ENCODE data around the gene LDLRAD3.
A peak's percentile ranks its signal among the peaks of the same experiment; 100 is the strongest.
"Not testable (repeated sequence)": the region's sequence is repeated elsewhere in the genome, so short reads cannot be mapped to it uniquely, and the experiment has no call there.

The LDLRAD3 gene

DNA sequence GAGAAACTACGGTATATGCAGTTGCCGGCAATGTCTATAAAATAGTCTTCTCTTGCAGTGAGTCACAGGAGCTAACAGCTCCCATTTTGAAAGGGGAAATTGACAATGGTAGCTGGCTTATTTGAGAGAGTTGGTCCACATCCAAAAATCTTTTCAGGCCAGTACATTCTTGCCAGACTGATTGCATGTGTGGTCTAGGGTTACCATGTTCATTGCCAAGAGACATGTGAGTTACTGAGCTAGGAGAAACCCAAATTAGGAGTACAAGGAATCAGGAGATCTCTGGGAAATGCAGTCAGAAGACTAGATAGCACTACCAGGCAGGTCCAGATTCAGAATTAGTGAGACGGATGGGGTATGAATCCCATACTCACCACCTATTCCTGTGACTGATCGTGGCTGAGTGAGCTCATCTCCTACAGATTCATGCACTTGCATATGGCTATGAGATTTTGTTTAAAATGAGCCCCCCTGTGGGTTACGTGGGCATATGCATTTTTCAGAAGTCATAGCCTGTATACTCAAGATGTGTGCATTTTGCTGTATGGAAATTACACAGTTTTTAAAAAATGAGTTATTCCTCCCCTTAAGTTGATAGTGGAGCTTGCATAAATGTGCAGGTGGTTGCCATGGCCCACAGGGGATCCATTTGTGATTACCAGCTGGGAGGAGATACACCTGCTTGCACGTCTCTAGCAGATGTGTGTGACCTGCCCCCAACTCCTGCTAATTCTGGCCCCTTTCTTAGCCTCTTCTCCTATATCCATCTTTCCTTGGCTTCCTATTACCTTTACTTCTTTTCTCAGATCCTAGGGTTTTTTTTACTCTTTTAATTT, 242.7 kb downstream of the LDLRAD3 start:
- no peak for DNase-seq

DNA sequence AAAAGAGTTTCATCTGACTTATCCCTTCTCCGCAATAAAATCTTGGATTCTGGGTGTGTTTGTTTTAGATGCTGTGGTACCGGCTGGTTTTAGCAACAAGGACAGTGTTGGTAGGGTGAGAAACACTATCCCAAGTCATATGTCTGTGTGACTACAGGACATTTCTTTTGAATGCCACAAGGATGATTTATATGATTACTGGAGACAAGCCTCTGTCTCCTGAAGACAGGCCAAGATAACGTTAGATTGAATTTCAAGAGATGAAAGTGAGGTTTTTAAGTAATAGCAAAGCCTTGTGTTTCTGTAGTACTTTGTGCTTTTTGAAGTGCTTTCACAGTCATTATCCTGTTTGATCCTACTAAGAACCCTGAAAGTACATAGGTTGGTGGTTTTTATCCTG, 243.8 kb downstream of the LDLRAD3 start:
- no peak for DNase-seq

GRCh38 chr11:36189735-36190134, 245.9 kb downstream of the LDLRAD3 start:
- not testable (repeated sequence) for DNase-seq

GRCh38 chr11:36191941-36192340, 248.1 kb downstream of the LDLRAD3 start:
- no peak for DNase-seq

DNA sequence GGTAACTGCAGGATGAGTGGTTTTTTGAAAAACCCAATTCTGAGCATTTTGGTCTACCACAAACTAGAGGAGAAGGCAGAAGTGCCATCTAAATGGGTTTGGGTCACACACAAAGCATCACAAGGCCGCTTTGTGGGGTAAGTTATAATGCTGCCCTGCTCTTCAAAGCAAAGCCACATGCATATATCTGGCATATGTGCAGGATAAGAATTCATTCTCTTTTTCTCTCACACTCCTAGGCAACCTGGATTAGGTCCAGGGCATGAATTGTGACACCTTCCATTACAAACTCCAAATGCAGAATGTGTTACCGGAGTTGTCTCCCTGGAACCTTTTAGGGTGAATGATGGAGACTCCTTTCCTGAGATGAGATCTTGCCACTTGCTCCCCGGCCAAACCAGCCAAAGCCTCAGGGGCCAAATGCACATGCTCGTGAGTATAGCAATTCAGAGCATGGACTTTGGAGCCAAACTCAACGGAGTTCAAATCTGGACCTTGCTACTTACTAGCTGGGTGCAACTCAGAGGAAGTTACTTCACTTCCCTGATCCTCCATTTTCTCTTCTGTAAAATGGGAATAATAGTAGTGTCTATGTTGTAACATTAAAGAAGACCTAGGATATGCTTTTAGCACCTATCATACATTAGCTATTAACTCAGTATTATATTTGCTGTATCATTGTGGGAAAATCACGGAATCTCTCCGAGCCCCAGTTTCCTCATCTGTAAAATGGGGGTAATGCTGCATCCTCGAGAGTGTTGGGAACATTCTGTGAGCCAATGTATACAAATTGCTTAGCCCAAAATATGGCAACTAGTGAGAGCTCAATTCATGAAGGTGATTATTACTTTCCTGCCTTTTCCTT, 248.8 kb downstream of the LDLRAD3 start:
- no peak for DNase-seq

DNA sequence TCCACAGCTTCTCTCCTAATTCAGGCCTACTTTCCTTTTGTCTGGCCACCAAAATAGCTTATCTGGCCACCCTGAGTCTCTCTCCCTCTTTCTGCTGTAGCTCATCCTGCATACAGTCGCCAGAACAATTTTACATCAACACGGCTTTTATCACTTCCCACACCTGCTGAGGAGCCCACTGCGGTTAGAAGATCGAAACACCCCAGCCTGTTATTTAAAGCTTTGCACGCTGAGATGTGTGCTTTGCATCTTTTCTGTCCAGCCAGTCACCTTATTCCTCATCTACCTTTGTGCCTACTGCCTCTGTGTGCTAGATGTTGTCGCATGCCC, 249.4 kb downstream of the LDLRAD3 start:
- no peak for DNase-seq

DNA sequence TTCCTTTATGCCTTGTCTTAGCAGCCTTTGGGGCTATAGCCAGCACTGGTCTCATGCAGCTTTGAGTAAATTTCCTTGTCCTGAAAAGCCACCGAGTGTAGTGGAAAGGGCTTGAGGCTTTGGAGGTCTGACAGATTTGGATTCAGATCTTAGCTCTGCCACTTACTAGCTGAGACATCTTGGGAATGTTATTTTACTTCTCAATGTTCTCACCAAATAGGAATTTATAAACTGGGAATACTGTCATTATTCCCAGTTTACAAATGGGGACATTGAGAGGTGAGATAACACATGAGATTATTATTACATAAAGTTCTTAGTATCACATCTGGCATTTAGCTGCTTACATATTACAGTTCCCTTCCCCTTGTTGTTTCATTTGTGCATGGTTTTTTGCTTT, 249.9 kb downstream of the LDLRAD3 start:
- DNase-seq = no peak

DNA sequence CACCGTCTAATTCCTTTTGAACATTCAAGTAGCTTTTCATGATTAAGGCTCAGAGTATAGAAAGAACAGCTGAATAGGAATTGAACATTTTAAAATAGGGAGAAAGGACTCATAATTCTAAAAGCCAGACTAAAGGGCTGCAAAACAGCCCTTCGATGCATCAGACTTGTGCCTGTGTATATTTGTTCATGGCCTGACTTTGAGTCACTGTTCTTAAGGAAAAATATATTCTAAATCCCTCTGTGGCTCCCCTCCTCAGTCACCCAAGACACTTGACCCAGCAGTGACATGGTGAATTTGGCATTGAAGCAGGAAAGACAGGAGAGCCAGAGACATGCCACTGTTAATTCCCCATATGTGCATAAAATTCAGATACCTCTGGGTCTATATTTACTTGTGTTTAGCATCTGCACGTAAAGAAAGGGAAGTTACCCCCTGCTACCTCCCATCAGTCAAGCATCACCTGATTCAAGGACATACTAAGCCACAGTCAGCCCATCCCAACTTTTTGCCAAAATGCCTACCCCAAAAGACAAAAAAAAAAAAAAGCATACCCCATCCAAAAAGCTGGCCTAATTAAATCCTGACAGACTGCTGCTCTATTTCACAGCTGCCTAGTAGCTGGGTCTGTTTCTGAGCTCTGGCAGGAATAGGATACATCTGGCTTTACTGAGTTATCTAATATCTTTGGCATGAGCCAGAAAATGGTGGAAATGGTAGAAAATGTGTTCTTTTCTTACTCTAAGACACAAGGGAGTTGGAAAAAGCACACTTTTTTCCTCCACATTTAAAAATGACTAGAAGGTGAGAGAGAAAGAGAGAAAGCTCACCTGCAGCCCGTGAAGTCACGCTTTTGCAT, 251.9 kb downstream of the LDLRAD3 start:
- no peak for DNase-seq

DNA sequence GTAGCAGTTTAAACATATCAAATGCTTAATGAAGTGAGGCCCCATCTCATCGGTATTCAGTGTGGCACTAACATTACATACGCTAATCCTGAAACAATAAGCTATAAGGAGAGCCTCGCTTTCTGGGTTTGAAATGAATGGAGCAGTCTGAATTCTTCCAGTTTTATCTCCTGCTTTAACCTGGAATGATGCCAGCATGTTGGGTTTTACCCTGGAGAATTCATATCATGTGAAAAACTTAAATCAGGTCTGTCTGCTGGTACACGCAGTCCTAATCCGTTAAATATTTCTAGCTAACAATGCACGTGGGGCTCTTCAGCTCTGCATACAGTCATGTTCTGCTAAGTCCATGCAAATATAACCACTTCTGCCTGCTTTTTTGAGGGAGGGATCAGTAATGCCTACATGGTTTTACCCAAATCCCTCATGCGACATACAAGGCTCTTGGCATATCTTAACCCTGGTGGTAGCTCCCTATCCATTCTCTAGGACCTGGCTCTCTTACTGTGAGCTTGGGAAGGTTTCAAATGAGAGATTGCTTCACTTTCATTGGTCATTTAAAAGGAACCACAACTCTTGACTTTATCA, 252.6 kb downstream of the LDLRAD3 start:
- DNase-seq = peak; percentile 63

GRCh38 chr11:36201411-36201810, 257.5 kb downstream of the LDLRAD3 start:
- no peak for DNase-seq

DNA sequence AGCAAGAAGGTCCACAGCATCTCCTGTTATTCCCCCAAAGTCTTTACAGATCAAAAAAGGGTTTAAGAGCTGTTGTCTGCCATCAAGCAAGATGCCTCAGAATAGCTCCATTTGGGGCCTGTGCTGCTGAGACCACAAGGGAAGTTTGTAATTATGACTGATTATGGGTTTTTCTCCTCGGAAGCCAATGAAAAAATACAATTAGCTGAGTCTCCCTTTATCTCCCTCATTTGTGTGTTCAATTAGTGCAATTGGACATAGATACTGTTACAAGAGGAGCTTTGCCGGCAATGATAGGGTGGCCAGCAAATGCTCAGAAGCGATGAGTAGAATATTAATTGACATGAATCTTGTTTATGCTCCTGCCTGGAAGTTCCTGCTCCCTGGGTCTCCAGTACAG, 261.7 kb downstream of the LDLRAD3 start:
- DNase-seq = no peak

- no peak for DNase-seq
Observed at GRCh38 chr11:36210529-36210928, 266.7 kb downstream of the LDLRAD3 start.

DNA sequence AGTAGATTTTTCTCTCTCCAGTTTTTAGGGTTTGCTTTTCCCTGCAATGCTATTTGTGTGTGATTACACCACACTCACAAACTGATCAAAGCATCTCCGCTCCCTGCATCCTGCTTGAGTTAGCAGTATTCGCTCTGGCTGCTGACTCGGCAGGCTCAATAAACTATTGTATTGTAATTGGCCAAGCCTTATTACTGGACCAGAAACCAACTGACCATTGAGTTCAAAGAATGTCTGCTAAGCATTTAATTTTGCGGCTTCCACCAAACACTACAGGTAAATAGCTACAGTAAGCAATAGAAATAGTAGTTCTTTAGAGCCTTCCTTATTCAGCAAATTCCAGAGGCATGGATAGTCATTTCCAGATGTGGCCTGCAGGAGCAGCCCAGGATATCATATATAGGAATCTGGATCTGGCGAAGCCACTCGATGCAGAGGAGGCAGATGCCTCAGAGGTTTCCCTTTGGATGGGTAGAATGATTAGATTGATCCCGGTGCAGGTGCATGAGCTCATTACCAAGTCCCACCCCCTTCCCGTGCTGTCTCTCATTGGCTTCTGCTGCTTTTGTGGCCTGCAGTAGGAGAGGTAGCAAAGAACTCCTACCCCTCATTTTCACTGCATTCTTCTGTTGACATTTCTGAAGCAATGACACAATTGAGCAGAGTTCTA, 268.0 kb downstream of the LDLRAD3 start:
- DNase-seq = no peak

- DNase-seq = no peak
Observed at GRCh38 chr11:36212564-36213392, 268.9 kb downstream of the LDLRAD3 start.

DNA sequence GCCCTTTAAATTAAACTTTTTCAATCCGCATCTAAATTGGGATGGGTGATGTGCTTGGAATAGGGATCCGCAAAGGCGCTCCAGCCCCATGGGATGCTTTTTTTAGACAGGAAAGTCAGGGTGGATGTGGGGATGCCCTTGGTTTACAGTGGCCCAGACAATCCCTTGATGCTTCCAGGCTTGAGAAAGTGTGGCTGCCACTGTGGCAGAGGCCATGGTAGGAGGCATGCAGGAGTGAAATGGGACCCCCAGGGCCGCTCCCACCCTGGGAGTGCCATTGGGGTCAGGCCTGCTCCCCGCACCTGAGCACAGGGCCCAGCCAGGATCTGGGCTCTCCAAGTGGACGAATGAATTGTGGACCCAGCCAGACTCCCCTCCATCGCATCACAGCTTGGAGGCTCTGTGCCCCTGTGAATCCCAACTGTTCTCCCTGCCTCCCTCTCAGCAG, 269.6 kb downstream of the LDLRAD3 start:
- no peak for DNase-seq

DNA sequence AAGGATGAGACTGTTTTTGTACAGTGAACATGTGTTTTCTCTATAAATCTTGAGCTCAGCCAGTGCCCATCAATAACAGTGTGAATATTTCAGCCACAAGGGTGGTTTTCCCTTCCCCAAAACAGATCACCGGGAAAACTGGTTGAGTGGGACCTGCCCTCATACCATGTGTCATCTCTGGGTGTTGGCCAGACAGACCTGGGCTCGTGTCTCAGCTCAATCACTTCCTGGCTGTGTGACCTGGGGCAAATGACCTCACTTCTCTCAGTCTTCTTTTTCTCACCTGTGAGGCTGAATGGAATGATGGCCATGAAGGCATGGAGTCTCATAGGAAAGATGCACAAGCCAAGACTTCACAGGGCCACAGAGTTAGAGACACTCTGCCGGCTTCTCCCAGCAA, 270.6 kb downstream of the LDLRAD3 start:
- DNase-seq = no peak

DNA sequence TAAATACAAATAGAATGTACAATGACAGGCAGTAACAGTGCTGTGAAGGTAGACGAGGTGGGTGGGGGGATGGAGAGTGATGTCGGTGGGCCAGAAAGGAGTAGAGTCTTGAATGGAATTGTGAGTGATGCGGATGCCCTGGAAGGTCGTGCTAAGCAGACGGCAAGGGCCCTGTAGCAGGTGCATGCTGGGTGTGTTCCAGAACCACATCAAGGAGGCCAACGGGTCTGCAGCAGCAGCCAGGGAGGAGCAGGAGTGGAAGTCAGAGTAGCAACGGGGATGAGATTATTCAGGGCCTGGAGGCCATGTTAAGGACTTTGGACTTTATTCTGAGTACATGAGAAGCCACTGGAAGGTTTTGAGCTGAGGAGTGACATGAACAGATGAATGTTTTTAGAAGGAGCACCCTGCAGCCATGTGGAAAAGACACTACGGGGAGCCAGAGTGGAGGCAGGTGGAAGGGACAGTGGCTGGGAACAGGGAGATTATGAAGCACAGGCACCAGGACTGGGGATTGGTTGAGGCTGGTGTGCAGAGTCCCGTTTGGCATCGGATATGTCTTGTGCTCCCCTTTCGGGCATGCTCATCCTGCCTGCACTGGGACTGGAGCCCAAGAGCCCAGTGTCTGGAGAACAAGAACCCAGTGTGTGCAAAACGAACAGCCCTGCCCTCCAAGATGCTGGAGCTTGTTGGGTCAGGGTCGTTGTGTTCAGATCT, 271.3 kb downstream of the LDLRAD3 start:
- DNase-seq = no peak

DNA sequence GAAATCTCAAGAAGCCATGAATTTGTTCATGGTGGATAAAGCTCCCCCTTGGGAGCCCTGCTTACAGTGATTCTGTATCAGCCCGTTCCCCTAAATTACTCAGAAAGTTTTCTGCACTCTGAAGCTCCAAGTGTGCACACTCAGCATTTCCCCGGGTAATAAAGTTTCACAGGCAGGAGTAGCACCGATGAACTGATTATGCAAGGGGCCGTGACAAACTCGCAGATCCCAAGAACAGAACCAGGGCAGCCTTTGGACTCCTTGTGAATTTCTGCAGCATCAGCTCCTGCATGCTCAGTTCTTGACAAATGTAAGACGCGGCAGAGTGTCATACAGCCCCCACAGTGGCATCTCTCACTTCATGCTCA, 271.8 kb downstream of the LDLRAD3 start:
- no peak for DNase-seq

DNA sequence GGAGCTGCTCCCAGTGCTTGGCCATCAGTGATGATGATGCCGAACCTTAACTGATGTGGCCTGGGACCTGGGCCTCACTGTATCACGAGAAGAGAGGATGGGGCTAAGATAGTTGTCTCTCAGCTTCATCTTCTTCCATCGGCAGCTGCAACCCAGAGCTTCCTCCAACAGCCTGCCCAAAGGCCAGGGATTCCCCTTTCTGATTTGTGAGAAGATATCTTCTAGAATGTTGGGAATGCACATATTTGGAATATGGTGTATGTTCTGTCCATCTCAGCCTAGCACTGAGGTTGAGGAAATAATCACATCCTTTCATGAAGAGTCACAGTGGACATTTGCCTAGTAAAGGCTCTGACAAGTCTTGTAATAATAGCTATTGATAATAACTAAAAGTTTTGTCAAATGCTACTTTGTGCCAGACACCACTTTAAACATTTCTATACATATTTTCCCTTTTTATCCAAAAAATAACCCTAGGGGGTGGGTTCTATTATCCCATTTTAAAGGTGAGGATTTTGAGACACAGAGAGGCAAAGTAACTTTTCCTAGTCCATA, 272.3 kb downstream of the LDLRAD3 start:
- DNase-seq = no peak

DNA sequence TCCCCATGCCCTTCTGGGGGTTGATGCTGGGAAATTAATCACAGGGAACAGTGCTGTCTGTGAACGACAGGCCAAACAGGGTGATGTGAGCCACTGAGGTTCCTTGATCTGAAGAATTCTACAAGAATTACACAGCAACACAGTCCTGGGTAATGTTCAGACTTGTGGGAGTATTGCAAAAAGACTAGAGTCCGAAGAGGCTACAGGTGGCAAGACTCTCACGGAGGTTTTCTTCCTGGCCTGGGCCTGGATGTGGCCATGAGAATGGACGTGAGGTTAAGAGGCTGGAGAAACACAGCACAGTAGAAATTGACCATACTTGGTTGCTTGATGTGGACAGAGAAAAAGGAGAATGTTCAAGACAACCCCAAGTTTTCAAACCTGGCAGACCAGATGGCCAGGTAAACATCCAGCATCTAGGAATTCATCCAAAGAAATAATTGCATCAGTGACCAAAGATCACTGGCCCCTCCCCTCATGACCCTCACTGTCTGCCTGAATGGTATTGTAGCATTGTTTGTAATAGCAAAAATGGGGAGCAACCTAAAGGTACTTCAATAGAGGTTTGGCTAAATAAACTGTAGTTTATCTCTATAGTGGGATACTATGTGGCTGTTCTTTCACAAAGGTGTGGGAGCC, 274.5 kb downstream of the LDLRAD3 start:
- DNase-seq = no peak
